BLaER1 treated with 17β-estradiol and CSF1 and Interleukin-3, amounts not matched to agents 10 nM and 100 nM (cell line): ENCODE results near the gene UBR3.

Experiments used
- H3K27ac ChIP-seq, 11 experiments: shearing (Covaris generic); formaldehyde crosslinking; 2 replicates each; pipeline ENCODE4 v1.8.1; 2022
- H3K27me3 ChIP-seq, 11 experiments: shearing (Covaris generic); formaldehyde crosslinking; 2 replicates each; pipeline ENCODE4 v1.8.1; 2022
- H3K36me3 ChIP-seq, 11 experiments: shearing (Covaris generic); formaldehyde crosslinking; 2 replicates each; pipeline ENCODE4 v1.8.1; 2022
- H3K4me1 ChIP-seq, 10 experiments: shearing (Covaris generic); formaldehyde crosslinking; 2 replicates each; pipeline ENCODE4 v1.8.1; 2022
- H3K4me2 ChIP-seq, 11 experiments: shearing (Covaris generic); formaldehyde crosslinking; 2 replicates each; pipeline ENCODE4 v1.8.1; 2022
- H3K4me3 ChIP-seq, 10 experiments: shearing (Covaris generic); formaldehyde crosslinking; 2 replicates each; pipeline ENCODE4 v1.8.1; 2022
- H3K9ac ChIP-seq, 11 experiments: shearing (Covaris generic); formaldehyde crosslinking; 2 replicates each; pipeline ENCODE4 v1.8.1; 2022
- H3K9me3 ChIP-seq, 11 experiments: shearing (Covaris generic); formaldehyde crosslinking; replicated peaks in 1 of 11; 2 replicates each; pipeline ENCODE4 v1.8.1; 2022
- H4K20me1 ChIP-seq, 11 experiments: shearing (Covaris generic); formaldehyde crosslinking; 2 replicates each; pipeline ENCODE4 v1.8.1; 2022
- Cebpa-rat ChIP-seq, 11 experiments: shearing (Covaris generic); IDR thresholded peaks; 2 replicates each; pipeline ENCODE4 v1.8.1; 2022

Gene UBR3, protein sequence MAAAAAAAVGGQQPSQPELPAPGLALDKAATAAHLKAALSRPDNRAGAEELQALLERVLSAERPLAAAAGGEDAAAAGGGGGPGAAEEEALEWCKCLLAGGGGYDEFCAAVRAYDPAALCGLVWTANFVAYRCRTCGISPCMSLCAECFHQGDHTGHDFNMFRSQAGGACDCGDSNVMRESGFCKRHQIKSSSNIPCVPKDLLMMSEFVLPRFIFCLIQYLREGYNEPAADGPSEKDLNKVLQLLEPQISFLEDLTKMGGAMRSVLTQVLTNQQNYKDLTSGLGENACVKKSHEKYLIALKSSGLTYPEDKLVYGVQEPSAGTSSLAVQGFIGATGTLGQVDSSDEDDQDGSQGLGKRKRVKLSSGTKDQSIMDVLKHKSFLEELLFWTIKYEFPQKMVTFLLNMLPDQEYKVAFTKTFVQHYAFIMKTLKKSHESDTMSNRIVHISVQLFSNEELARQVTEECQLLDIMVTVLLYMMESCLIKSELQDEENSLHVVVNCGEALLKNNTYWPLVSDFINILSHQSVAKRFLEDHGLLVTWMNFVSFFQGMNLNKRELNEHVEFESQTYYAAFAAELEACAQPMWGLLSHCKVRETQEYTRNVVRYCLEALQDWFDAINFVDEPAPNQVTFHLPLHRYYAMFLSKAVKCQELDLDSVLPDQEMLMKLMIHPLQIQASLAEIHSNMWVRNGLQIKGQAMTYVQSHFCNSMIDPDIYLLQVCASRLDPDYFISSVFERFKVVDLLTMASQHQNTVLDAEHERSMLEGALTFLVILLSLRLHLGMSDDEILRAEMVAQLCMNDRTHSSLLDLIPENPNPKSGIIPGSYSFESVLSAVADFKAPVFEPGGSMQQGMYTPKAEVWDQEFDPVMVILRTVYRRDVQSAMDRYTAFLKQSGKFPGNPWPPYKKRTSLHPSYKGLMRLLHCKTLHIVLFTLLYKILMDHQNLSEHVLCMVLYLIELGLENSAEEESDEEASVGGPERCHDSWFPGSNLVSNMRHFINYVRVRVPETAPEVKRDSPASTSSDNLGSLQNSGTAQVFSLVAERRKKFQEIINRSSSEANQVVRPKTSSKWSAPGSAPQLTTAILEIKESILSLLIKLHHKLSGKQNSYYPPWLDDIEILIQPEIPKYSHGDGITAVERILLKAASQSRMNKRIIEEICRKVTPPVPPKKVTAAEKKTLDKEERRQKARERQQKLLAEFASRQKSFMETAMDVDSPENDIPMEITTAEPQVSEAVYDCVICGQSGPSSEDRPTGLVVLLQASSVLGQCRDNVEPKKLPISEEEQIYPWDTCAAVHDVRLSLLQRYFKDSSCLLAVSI (N-terminal part only)

DNA sequence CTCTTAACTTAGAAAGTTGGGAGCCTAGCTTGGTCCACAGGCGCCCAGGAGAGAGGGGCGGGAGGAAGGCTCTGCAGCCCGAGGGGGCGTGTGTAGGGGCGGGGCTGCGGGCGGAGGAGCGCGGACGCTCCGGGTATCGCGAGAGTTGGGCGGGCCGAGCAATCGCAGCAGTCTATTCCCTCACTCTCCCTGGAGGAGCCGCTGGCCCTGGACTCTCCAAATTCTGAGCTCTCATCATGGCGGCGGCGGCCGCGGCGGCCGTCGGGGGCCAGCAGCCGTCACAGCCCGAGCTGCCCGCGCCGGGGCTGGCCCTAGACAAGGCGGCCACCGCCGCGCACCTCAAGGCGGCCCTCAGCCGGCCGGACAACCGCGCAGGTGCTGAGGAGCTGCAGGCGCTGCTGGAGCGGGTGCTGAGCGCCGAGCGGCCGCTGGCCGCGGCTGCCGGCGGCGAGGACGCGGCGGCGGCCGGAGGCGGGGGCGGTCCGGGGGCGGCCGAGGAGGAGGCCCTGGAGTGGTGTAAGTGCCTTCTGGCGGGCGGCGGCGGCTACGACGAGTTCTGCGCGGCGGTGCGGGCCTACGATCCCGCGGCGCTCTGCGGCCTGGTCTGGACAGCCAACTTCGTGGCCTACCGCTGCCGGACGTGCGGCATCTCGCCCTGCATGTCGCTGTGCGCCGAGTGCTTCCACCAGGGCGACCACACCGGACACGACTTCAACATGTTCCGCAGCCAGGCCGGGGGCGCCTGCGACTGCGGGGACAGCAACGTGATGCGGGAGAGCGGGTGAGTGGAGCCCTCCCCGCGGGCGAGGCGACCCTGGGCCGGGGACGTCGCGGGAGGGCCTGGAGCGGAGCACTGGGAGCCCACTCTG, at the start of gene UBR3:
Gene UBR3 (plus strand): TSS at position 183 of the 869 bp plus-strand sequence. CDS start 54 bp downstream, at position 237.
- peak within 1 kb of the TSS; percentile 88 to 98 (median 95) for H3K9ac ChIP-seq
- H3K27ac ChIP-seq: peak within 1 kb of the TSS; percentile 81 to 93 (median 89)
- H3K4me1 ChIP-seq: peaks cover 32 to 48% (median 40%) of the 10 kb centered on the region in 10 experiments
- peak within 1 kb of the TSS; percentile 72 to 97 (median 88) for H3K4me2 ChIP-seq
- no peaks in the 10 kb centered on the region for H3K27me3 ChIP-seq
- H3K9me3 ChIP-seq: no peaks in the 10 kb centered on the region
- H3K4me3 ChIP-seq: peak within 1 kb of the TSS; percentile 82 to 100 (median 98)
- peaks cover 0 to 18% (median 8%) of the 10 kb centered on the region in 11 experiments; a peak in 8 of 22 replicates for H3K36me3 ChIP-seq
- no peak for TF ChIP-seq Cebpa-rat (IDR thresholded peaks at IDR 0.05)
- peaks cover 15 to 55% (median 38%) of the 10 kb centered on the region in 11 experiments; a peak in 20 of 22 replicates for H4K20me1 ChIP-seq

DNA sequence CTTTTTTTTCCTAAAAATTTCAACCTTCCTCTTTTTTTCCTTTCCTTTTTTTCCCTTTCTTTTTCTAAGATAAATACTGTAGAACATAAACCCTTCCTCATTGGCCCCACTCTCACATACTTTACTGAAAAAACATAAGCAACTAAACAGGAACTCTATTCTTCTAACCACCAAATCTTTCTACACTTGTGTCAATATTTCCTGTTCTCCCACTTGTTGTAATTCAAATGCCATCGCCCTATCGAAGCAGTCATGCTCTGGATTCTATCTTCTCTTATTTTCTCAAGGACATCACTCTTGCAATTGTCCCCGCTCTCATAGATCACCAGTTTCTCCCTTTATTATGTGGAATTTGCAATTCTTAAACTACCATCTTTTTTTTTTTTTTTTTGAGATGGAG, 48.8 kb upstream of the UBR3 start:
- Histone ChIP-seq H3K27me3 (no peaks in the 10 kb centered on the region), H3K4me1 (peaks cover 0 to 10% (median 0%) of the 10 kb centered on the region in 10 experiments; a peak in 4 of 20 replicates), H3K27ac (no peak overlapping the region), H3K4me2 (no peak overlapping the region), H3K9ac (no peak overlapping the region), H3K9me3 (no peaks in the 10 kb centered on the region), H4K20me1 (no peaks in the 10 kb centered on the region), H3K4me3 (no peak overlapping the region), H3K36me3 (no peaks in the 10 kb centered on the region)
- no peak for TF ChIP-seq Cebpa-rat (IDR thresholded peaks at IDR 0.05)

GRCh38 chr2:169781249-169782013, 45.8 kb upstream of the UBR3 start:
- Histone ChIP-seq H3K4me2 (no peak overlapping the region), H3K4me3 (no peak overlapping the region), H3K9ac (no peak overlapping the region), H3K27ac (no peak overlapping the region), H4K20me1 (no peaks in the 10 kb centered on the region), H3K27me3 (no peaks in the 10 kb centered on the region), H3K36me3 (no peaks in the 10 kb centered on the region), H3K9me3 (no peaks in the 10 kb centered on the region), H3K4me1 (peaks cover 0 to 10% (median 0%) of the 10 kb centered on the region in 10 experiments; a peak in 4 of 20 replicates)
- TF ChIP-seq Cebpa-rat (IDR thresholded peaks at IDR 0.05): no peak

DNA sequence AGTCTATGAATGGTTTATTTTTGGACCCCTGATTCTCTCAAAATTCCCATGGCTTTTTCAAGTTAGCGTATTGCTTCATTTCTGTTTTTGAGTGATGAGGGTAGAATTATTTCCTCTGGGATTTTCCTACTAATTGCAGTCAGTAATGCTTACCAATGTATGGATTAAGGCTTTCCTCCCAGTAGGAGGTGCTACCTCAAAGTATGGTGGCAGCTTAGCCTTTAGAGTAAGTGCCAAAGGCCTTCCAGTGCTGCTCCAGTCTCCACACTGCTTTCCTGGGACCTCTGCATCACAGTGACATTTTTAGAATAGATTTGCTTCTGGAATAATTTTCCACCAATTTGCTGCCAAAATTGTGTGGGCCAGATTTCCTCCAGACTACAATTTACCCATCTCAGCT, 44.7 kb upstream of the UBR3 start:
- Histone ChIP-seq H3K27me3 (no peaks in the 10 kb centered on the region), H3K4me2 (no peak overlapping the region), H3K4me3 (no peak overlapping the region), H4K20me1 (no peaks in the 10 kb centered on the region), H3K36me3 (no peaks in the 10 kb centered on the region), H3K9ac (no peak overlapping the region), H3K9me3 (no peaks in the 10 kb centered on the region), H3K27ac (no peak overlapping the region), H3K4me1 (peaks cover 0 to 10% (median 0%) of the 10 kb centered on the region in 10 experiments; a peak in 4 of 20 replicates)
- TF ChIP-seq Cebpa-rat (IDR thresholded peaks at IDR 0.05): no peak

DNA sequence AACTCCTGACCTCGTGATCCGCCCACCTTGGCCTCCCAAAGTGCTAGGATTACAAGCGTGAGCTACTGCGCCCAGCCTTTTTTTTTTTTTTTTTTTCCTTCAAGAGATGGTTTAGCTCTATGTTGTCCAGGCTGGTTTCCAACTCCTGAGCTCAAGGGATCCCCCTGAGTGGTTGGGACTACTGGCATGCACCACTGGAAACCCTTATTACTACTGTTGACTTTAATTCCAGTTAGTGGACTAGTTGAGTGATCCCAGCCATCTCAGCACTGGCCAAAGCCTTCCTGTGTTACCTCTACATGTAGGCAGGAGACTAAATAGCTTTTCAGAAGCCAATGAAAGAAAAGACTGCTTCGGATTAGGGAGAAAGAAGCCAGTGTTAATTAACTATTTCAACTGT, 36.7 kb upstream of the UBR3 start:
- TF ChIP-seq Cebpa-rat (IDR thresholded peaks at IDR 0.05): no peak
- H3K9me3 ChIP-seq: no peaks in the 10 kb centered on the region
- H3K4me2 ChIP-seq: no peak overlapping the region
- H3K4me3 ChIP-seq: no peak overlapping the region
- no peaks in the 10 kb centered on the region for H4K20me1 ChIP-seq
- H3K9ac ChIP-seq: no peak overlapping the region
- H3K4me1 ChIP-seq: no peaks in the 10 kb centered on the region
- H3K27ac ChIP-seq: no peak overlapping the region
- H3K27me3 ChIP-seq: no peaks in the 10 kb centered on the region; a peak in 1 of 22 replicates
- H3K36me3 ChIP-seq: no peaks in the 10 kb centered on the region

DNA sequence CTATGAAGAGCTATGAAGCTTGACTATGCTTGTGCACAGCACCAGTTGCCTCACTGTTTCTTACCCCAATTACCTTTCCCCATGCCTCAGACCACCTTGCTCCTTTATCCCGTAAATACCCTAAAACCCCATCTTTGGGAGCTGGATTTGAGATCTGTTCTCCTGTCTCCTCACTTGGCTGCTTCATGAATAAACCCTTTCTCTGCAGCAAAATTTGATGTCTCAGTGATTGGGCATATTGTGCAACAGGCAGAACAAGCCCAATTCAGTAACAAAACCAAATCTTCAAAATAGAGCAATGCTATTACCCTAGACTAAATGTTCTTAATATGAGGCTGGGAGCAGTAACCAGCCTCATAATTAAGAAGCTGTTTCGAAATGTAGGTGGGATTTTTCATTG, 32.1 kb upstream of the UBR3 start:
- Histone ChIP-seq H3K9me3 (no peaks in the 10 kb centered on the region), H3K4me3 (no peak overlapping the region), H3K27me3 (no peaks in the 10 kb centered on the region), H3K9ac (no peak overlapping the region), H3K27ac (no peak overlapping the region), H3K36me3 (peaks cover 0 to under 1% (median 0%) of the 10 kb centered on the region in 11 experiments; a peak in 2 of 22 replicates), H3K4me2 (no peak overlapping the region), H4K20me1 (peaks cover 0 to 14% (median 8%) of the 10 kb centered on the region in 11 experiments; a peak in 15 of 22 replicates), H3K4me1 (peaks cover 2 to 9% (median 5%) of the 10 kb centered on the region in 10 experiments; a peak in 16 of 20 replicates)
- peak in 1 of 11 experiments; percentile 42; a peak in 1 of 22 replicates for TF ChIP-seq Cebpa-rat (IDR thresholded peaks at IDR 0.05)

GRCh38 chr2:169796441-169796840, 30.8 kb upstream of the UBR3 start:
- Histone ChIP-seq H4K20me1 (peaks cover 0 to 27% (median 18%) of the 10 kb centered on the region in 11 experiments; a peak in 18 of 22 replicates), H3K27me3 (no peaks in the 10 kb centered on the region)
- TF ChIP-seq Cebpa-rat (IDR thresholded peaks at IDR 0.05): no peak

More at GRCh38 chr2:169796441-169796840, 30.8 kb upstream of the UBR3 start:
- no peak overlapping the region for H3K27ac ChIP-seq
- H3K4me2 ChIP-seq: no peak overlapping the region
- peaks cover 7 to 15% (median 12%) of the 10 kb centered on the region in 10 experiments; a peak in 17 of 20 replicates for H3K4me1 ChIP-seq
- H3K36me3 ChIP-seq: peaks cover 7 to 13% (median 8%) of the 10 kb centered on the region in 11 experiments; a peak in 21 of 22 replicates
- no peaks in the 10 kb centered on the region for H3K9me3 ChIP-seq
- H3K9ac ChIP-seq: no peak overlapping the region
- no peak overlapping the region for H3K4me3 ChIP-seq
